Osteoblast (primary cell): ENCODE data around the gene GAB3. TPM values are rescaled to one million over a fixed set of nuclear protein-coding genes. Genes with fewer than 3 reads are reported as not detected.

Source experiments
- DNase-seq: peaks from one replicate; pipeline ENCODE4 v3.0.0; 2011; ENCODE audit warnings: low spot score, mixed read lengths; ENCODE audit not compliant: insufficient read length; ENCODE audit errors: missing footprints
- H2AFZ ChIP-seq: 2 replicates; pipeline ENCODE4 v1.6.0; 2011; ENCODE audit warnings: mild to moderate bottlenecking, low read length
- H3K27ac ChIP-seq: 2 replicates; pipeline ENCODE4 v1.5.1; 2011; ENCODE audit warnings: mild to moderate bottlenecking, low read depth, low read length, moderate library complexity
- H3K27me3 ChIP-seq: 2 replicates; pipeline ENCODE4 v1.6.0; 2012; ENCODE audit warnings: mild to moderate bottlenecking, control low read depth, inconsistent platforms, low read length, moderate library complexity; ENCODE audit not compliant: insufficient read depth
- H3K36me3 ChIP-seq: 2 replicates; pipeline ENCODE4 v1.5.1; 2011; ENCODE audit warnings: mild to moderate bottlenecking, low read length, control low read depth, moderate library complexity; ENCODE audit not compliant: insufficient read depth
- H3K4me1 ChIP-seq: 2 replicates; pipeline ENCODE4 v1.5.1; 2011; ENCODE audit warnings: mild to moderate bottlenecking, low read length, control low read depth, moderate library complexity; ENCODE audit not compliant: insufficient read depth
- H3K4me2 ChIP-seq: 2 replicates; pipeline ENCODE4 v1.6.0; 2011; ENCODE audit warnings: mild to moderate bottlenecking, low read length; ENCODE audit not compliant: insufficient read depth
- H3K4me3 ChIP-seq: fragments of 200-600 bp; sonication (generic); 3 replicates; pipeline ENCODE4 v1.5.1; 2012; ENCODE audit warnings: mild to moderate bottlenecking, low read length, inconsistent platforms; ENCODE audit not compliant: insufficient read depth
- H3K79me2 ChIP-seq: 2 replicates; pipeline ENCODE4 v1.6.0; 2012; ENCODE audit warnings: mild to moderate bottlenecking, low read length, control low read depth, inconsistent platforms; ENCODE audit not compliant: insufficient read depth
- H3K9me3 ChIP-seq: 2 replicates; pipeline ENCODE4 v1.5.1; 2011; ENCODE audit warnings: low read depth, low read length, control low read depth
- H4K20me1 ChIP-seq: 2 replicates; pipeline ENCODE4 v1.6.0; 2012; ENCODE audit warnings: mild to moderate bottlenecking, low read length, control low read depth; ENCODE audit not compliant: insufficient read depth
- total RNA-seq: library from RNA; depleted of rRNA; stranded (reverse); fragments of >200 nt; gene quantifications from 2 replicates; pipeline ENCODE4 v1.2.3, GENCODE V29; 2012
- TF ChIP-seq, protein P1 (sequence below): IDR thresholded peaks from 2 replicates; pipeline ENCODE4 v1.5.1; 2011; ENCODE audit warnings: mild to moderate bottlenecking, low read depth, low read length, moderate library complexity; ENCODE audit errors: extremely low read depth

The GAB3 gene
- total RNA-seq, 1 donor: 6.9 TPM

DNA sequence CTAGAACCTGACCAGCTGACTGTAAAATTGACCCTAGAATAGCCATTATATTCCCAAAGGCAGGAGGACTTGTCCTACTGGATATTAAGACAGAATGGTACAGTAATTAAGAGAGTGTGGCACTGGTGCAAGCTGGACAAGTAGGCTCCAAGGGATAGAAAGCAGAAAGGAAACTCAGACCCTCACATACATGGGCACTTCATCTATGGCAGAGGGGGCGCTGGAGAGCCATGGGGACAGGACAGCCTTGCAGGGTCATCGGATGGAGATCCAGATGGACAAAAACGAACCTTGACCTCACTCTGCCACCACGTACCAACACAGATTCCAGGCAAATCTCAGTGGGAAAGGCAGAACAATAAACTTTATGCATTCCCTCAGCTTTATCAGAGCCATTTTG is 40.6 kb downstream of the GAB3 start:
- no peak overlapping the region for H2AFZ ChIP-seq
- TF ChIP-seq, protein P1, sequence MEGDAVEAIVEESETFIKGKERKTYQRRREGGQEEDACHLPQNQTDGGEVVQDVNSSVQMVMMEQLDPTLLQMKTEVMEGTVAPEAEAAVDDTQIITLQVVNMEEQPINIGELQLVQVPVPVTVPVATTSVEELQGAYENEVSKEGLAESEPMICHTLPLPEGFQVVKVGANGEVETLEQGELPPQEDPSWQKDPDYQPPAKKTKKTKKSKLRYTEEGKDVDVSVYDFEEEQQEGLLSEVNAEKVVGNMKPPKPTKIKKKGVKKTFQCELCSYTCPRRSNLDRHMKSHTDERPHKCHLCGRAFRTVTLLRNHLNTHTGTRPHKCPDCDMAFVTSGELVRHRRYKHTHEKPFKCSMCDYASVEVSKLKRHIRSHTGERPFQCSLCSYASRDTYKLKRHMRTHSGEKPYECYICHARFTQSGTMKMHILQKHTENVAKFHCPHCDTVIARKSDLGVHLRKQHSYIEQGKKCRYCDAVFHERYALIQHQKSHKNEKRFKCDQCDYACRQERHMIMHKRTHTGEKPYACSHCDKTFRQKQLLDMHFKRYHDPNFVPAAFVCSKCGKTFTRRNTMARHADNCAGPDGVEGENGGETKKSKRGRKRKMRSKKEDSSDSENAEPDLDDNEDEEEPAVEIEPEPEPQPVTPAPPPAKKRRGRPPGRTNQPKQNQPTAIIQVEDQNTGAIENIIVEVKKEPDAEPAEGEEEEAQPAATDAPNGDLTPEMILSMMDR: no peak

DNA sequence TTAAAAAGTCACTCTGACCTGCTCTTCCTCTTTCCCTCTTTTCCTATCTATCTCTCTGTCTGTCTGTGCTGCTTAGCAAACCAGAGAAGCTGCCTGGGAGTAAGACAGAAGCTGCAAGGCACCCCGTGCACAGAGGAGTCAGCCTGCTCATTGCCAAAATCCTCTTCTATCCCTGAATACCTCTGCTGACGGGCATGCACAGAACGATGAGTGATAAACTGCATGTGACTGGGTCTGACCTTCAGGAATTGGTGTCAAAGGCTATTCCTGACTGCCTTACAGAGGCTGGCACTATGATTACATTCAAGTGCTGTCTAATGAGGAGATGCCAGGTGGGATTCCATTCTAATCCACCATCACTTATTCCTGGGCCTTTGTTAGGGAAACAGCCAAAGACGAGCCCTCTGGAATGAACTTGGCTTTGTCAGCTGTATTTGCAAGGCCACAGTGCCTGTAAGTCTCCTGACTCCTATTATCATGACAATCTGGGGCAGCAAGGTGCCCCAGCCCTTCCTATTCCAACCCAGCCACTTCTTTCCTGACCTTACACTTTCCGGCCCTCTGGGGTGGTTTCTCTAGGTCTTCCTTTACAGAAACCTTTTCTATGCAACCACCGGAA is 52.1 kb downstream of the GAB3 start:
- TF ChIP-seq, protein P1: no peak
- DNase-seq: no peak
- Histone ChIP-seq H3K27ac (no peak overlapping the region), H3K9me3 (no peaks in the 10 kb centered on the region), H3K27me3 (no peaks in the 10 kb centered on the region), H3K4me1 (peaks cover 9% of the 10 kb centered on the region), H3K4me2 (no peak overlapping the region), H3K79me2 (no peaks in the 10 kb centered on the region), H3K4me3 (no peak overlapping the region), H2AFZ (no peak overlapping the region), H4K20me1 (no peaks in the 10 kb centered on the region), H3K36me3 (no peaks in the 10 kb centered on the region)

More for the DNA sequence above, 40.6 kb downstream of the GAB3 start:
- no peaks in the 10 kb centered on the region for H4K20me1 ChIP-seq
- H3K4me3 ChIP-seq: no peak overlapping the region
- no peak overlapping the region for H3K4me2 ChIP-seq
- H3K9me3 ChIP-seq: no peaks in the 10 kb centered on the region
- peaks cover 9% of the 10 kb centered on the region for H3K4me1 ChIP-seq
- no peak overlapping the region for H3K27ac ChIP-seq
- no peaks in the 10 kb centered on the region for H3K79me2 ChIP-seq
- peak; percentile 52 for DNase-seq
- H3K36me3 ChIP-seq: no peaks in the 10 kb centered on the region
- H3K27me3 ChIP-seq: no peaks in the 10 kb centered on the region

DNA sequence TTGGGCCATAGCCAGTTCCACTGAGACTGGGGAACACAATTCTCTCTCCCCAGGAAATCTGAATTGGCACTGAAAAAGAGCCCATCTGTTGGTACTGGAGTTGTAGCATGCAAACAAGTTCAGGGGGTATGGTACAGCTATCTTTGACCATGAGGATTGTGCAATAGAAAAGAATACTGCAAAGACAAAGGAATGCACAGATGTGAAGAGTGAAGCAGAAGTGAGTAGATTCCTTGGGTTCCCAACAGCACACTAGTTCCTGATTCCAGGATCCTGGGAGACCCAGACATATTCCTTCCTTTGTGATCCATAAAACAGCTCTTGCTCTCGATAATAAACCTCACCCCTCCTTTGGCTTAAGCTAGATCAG is 54.2 kb downstream of the GAB3 start:
- Histone ChIP-seq H3K27ac (no peak overlapping the region), H3K27me3 (no peaks in the 10 kb centered on the region), H3K79me2 (no peaks in the 10 kb centered on the region), H4K20me1 (no peaks in the 10 kb centered on the region), H2AFZ (no peak overlapping the region), H3K4me3 (no peak overlapping the region), H3K4me2 (peak overlapping the region; percentile 12), H3K36me3 (no peaks in the 10 kb centered on the region), H3K9me3 (no peaks in the 10 kb centered on the region), H3K4me1 (peaks cover 9% of the 10 kb centered on the region)
- TF ChIP-seq, protein P1: no peak
- peak; percentile 34 for DNase-seq

DNA sequence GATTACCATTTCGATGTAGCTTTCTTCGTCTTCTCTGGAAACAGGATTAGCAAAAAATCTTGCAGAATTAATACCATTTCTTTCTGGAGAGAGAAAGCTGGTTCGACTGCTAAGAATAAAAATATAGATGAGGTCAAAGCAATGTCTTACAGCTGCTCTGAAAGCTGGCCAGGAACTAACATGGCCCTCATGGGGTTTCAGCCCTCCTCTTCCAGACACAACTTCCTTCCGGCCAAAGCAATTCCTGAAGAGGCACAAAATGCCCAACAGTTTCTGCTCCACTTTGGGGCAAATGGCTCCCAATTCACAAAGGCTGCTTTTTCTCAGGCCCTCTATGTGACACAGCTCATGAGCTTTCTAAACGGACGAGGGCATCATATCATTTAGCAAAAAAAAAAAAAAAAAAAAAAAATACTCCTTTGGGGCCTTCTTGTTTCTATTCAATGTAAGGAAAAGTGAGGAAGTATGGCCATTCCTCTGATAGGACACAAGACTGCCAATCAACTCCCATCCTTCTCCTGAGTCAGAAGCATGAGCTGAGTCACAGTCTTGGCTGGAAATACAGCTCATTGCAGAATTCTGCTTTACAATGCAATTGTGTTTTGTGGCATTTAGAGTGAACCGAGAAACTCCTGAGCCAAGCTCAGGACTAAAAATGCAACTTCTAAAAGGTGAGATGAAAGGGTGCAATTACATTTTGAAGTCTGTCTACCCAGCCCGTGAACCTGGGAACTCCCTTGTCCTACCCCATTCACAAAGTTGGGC is 54.8 kb downstream of the GAB3 start:
- no peaks in the 10 kb centered on the region for H3K9me3 ChIP-seq
- peak overlapping the region; percentile 36 for H2AFZ ChIP-seq
- H3K4me2 ChIP-seq: peak overlapping the region; percentile 16
- TF ChIP-seq, protein P1: no peak
- no peaks in the 10 kb centered on the region for H3K36me3 ChIP-seq
- H3K27me3 ChIP-seq: no peaks in the 10 kb centered on the region
- no peak overlapping the region for H3K4me3 ChIP-seq
- H3K4me1 ChIP-seq: peaks cover 9% of the 10 kb centered on the region
- peak; percentile 51 for DNase-seq
- no peaks in the 10 kb centered on the region for H4K20me1 ChIP-seq
- H3K79me2 ChIP-seq: no peaks in the 10 kb centered on the region
- H3K27ac ChIP-seq: no peak overlapping the region
